Pons (tissue), 1 donor: ENCODE data around the gene ADIG.
A peak's percentile ranks its signal among the peaks of the same experiment; 100 is the strongest.
"Not testable (repeated sequence)": the region's sequence is repeated elsewhere in the genome, so short reads cannot be mapped to it uniquely, and the experiment has no call there.

Experiments used
- DNase-seq: peaks from one replicate; pipeline ENCODE4 v3.0.0-alpha.2; 2016; ENCODE audit warnings: low spot score

Gene ADIG

DNA sequence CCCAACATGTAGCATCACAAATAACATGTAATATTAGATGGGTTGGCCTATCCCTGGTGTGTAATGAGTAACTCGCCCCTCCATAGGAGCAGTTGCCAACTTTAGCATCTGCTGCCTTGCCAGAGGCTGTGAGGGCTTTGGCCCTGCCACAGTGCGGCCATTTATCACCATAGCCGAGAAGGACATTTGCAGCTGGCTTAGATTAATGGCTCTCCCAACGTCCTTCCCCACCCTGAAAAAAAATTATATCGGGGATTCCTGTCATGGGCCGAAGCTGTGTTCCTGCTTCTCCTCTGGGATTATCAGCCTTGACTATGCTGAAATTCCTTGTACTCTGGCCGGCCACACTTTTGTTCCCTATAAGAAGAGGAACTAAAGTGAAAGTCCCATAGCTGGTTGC is 7.6 kb upstream of the ADIG start:
- DNase-seq, result peak; percentile 20

DNA sequence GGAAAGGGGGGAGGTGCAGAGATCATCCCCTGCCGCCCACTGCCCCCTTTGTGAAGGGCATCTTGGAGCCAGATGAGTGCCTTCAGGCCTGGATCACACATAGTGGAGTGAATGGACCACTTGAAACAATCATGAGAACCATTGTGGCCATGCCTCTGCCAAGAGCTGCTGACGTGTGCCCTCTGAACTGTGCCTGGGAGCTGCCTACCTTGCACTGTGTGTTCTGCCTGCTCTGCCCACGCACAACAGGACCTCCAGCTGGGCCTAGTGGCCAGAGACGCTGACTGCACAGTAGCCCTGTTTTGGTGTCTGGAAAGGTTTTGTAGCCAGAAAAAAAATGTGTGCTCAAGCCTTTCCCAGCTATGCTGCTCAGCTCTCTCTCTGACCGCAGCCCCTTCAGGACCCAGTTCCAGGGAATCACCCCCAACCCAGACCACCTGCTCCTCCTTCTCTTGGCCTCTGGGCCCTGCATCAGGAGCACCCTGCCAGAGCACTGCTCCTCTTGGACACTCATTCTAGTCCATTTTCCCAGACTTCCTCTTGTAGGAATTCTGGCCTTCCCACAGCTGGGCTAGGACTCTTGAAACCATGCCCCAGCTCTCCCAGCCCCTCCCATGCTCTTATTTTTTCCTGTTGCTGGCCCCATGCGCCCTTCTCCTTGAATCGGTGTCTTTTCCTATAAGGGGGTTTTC is 1.6 kb upstream of the ADIG start:
- no peak for DNase-seq

DNA sequence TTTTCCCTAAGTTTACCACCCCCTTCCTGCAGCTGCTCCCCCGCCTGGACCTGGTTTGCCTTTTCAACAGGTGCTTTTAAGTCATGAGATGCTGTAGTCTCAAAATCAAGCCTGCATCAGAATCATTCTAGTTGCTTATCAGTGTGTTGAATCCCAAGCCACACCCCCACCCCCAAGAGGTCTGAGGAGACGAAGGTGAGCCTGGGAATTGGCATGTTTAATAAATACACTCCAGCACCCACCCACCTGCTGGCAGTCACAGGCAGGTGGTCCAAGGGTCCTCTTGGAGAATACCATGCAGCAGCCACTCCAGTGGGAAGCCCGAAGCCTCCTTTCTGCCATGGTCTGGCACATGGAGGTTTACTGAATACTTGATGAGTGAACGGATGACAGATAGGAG is 1.1 kb upstream of the ADIG start:
- DNase-seq, result no peak

DNA sequence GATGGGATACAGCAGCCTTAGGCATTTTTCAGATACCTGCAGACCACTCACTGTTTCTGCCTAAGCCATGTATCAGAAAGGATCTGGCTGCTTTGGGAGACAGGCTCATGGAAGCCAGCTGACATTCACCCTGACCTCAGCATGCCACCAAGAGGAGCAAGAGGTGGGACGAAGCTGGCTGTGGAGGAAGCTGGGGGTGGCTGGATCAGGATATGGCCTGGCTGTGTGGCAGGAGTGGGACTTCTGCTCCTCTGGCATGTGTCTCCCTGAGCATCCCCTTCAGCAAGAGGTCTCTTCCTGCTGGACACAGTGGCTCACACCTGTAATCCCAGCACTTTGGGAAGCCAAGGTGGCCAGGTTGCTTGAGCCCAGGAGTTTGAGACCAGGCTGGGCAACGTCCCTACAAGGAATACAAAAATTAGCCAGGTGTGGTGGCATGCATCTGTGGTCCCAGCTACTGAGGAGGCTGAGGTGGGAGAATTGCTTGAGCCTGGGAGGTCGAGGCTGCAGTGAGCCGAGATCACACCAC is 897 bp downstream of the ADIG start:
- no peak for DNase-seq

DNA sequence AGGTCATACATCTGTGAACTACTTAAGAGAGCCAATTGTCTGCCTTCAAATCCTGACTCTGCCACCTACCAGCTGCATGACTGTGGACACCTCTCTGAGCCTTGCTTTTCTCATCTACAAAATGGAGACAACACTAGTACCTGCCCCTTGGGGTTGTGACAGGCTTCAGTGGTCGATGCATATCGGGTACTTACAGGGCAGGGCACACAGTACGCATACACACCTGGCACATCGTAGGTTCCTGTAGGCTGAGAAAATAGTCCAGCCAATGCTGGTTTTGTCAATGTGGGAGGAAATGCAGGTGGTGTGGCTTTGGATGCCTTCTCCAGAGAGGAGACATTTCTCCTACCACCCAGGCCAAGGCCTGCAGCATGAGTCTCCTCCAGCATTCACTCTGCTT is 2.3 kb downstream of the ADIG start:
- no peak for DNase-seq

DNA sequence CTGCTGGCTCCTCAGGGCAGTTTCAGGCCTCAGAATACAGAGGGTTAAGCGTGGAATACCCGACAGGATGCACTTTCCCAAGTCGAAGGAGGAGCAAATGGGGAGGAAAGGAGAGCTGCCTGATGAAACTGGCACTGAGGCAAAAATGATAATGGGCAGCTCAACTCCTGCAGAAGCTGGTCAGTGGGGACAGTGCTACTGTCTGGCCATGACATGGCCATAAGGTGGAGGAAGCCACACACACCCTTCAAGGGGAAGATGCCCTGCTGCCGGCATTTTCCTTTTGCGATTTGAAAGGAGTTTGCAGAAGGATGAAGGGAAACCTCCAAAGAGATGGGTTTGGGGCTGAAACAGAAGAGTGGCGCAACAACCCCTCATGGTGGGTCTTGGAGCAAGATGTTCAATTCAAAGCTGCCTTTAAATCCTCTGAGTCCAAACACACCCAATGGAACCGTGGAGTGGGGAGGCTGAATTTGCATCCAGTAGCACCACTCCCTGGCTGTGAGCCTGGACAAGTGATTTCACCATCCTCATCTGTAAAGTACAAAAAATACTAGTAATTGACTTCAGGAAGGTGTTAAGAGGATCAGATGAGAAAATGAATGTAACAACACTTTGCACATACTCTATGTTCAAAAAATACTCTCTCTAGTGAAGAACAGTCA is 3.2 kb downstream of the ADIG start:
- DNase-seq, result no peak

DNA sequence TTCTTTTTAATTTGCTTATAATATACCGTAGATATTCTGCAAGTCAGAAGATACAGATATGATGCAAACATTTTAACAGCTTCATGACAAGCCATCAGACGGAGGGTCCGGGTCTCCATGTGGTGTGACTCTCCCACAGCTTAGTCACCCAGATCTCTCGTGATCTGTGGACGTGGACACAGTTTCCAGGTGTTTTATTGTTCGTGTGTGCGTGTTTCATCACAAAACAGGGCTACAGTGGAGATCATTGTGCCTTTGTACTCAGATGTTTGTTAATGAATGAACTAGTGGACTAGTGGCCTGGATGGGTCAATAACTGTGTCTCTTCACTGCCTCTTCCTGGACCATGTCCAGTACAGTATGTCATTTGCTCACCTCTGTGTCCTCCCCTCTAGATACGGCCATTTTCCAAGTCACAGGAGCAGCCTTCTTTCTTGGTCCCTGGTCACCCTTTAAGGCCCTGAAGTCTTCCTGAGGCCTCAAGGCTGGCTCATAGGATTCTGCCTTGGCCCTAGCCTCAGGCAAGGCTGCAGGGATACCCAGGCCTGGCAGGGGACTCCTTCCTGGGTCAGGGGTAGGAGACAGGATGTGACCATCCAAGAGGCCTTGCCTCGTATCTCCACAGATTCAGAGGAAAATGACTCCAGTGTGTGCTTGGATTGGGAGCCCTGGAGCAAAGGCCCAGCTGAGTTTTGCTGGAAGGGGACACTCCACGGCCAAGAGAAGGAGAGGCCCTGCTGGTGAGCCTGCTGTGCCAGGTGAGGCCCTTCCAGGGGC is 4.6 kb downstream of the ADIG start:
- DNase-seq, result no peak

DNA sequence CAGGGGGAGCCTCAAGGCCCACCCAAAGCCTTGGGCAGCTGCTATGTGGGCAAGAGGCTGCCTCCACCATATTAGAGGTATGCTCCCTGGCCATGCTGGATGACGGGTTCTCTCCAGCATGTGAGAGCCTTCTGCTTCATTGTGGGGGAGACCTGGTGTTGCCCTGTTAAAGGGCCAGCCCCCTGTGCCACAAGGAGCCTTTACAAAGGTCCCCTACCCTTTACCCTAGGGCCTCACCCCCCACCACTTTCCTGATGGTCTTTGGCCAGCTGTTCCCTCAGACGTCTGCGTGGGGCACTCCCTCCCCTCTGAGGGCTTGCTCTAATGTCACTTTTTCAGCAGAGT is 5.2 kb downstream of the ADIG start:
- no peak for DNase-seq

DNA sequence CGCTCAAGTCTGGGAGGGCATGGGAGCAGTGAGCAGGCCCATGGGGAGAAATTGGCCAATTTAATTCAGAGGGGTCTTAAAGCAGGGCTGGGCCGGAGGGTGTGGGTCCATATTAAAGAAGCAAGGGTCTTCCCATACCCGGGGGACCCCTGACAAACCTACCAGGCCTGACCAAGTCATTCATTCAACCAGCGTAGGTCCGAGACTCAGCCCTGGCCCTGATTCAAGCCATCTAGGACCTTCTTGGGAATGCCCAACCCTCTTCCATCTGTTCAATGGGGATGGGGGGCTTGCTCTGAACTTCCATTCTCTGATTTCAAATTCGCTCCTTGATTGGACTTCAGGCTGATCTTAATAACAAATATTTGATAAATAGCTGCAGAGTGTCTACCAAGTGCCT is 7.3 kb downstream of the ADIG start:
- DNase-seq, result no peak

DNA sequence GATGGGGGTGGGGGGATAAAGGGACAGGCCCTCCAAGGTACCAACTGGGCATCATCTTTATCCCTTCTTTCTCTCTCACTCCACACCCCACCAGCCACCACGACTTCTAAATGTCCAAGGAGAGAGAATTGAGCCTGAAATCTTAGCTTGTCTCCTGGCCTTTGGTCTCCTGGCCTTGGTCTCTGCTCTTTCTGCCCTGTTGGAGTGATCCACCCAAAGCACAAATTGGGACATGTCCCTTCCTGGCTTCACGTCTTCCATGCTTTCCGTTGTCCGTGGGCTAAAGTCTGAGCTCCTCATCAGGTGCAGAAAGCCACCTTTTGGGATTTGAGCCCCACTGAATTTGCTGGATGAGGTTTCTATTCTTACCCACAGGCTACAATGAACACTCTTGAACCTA is 8.4 kb downstream of the ADIG start:
- DNase-seq, result no peak

DNA sequence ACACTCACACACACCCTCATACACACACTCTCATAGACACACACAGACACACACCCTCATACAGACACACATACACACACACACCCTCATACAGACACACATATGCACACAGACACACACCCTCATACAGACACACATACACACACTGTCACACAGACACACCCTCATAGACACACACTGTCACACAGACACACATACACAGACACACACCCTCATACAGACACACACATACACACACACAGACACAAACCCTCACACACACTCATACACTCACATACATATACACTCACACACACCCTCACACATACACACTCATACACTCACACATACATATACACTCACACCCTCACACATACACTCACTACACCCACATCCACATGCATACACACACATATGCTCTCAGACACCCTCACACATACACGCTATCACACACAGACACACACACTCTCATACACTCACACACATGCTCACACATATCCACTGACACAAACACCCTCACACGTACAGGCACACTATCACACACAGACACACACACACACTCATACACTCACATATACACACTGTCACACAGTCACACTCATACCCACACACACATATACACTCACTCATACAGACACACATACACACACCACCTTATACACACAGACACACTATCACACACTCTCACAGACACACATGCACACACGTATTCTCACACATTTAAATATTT is 9.1 kb downstream of the ADIG start:
- DNase-seq, result no peak

DNA sequence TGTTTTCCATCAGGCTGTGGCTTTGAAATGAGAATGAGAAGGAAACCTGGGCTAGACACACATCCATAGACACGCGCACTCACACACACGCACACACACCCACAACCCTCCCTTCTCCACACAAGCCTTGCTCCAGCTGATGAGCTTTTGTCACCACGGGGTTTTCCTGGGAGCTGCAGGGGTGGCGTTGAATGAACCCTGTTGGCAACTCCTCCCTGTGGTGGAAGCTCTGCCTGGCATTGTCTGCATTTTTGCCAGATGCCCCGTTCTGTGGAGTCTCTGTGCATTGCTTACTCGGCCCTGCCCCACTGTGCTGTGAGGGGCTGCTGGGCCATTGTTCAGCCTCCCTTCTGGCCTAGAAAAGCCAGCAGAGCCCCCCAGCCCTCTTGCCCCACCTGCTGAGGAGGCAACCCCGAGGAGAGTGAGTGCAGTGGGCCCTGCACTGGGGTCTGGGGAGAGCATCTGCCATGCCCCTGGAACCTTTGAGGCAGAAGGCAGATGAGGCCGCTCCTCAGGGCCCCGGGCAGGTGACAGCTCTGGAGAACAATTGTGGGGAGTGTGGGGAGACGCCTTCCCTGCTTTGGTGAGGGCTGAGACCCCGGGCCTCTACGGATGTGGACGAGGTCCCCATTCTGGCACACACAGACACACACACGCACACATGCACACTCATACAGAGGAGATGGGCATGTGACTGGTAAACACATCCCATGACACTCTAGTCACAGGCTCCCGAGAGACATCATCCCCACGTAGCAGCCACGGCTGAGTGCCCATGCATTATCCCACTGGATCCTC is 9.9 kb downstream of the ADIG start:
- DNase-seq, result no peak

DNA sequence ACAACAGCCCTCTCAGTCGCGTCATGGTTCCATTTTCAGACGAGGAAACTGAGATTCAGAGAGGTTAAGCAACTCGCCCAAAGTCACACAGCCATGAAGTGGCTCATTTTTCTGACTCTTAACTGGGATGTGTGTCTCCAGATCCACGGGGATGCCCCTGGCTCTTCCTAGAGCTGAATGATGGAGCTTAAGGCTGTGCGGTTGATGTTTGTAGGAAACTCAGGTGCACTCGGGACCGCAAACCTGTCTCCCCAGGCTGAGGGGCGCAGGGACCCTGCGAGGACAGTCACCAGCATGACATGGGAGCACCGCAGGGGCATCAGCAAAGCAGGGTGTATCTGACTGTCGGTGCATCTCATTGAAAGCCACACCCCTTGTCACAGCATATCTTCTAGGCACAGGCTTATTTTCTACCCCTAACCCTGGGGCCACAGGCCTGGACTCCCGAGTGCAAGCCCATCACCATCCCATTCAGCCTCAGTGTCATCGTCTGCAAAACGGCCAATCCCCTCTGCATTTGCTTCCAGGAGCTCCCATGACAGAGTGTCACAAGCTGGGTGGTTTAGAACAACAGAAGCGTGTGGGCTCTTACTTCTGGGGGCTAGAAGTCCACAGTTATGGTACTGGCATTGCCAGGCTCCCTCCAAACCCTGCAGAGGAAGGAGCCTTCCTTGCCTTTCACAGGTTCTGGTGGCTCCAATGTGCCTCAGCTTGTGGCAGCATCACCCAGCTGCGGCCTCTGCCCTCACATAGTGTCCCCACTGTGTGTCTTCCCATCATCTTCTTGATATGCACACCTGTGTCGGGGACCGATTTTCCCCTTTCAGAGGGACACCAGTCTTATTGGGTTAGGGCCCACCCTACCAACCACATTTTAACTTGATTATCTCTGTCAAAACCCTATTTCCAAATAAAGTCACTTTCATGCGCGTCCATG is 10.7 kb downstream of the ADIG start:
- no peak for DNase-seq

DNA sequence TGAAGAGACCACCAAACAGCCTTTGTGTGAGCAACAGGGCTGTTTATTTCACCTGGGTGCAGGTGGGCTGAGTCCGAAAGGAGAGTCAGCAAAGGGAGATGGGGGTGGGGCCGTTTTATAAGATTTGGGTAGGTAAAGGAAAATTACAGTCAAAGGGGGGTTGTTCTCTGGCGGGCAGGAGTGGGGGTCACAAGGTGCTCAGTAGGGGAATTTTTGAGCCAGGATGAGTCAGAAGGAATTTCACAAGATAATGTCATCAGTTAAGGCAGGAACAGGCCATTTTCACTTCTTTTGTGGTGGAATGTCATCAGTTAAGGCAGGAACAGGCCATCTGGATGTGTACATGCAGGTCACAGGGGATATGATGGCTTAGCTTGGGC is 11.4 kb downstream of the ADIG start:
- not testable (repeated sequence) for DNase-seq

DNA sequence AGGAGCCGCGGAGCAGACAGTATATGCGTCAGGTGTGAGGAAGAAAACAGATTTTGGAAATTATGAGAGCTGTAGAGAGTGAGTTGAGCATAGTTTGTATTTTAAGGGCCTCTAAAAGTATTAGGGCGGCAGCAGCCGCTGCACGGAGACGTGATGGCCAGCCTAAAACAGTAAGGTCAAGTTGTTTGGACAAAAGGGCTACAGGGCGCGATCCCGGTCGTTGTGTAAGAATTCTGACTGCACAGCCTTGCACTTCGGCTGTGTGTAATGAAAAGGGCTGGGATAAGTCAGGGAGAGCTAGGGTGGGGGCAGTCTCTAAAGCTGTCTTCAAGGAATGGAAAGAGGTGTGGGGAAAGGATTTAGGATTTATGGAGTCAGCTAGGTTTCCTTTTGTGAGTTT is 13.3 kb downstream of the ADIG start:
- not testable (repeated sequence) for DNase-seq

DNA sequence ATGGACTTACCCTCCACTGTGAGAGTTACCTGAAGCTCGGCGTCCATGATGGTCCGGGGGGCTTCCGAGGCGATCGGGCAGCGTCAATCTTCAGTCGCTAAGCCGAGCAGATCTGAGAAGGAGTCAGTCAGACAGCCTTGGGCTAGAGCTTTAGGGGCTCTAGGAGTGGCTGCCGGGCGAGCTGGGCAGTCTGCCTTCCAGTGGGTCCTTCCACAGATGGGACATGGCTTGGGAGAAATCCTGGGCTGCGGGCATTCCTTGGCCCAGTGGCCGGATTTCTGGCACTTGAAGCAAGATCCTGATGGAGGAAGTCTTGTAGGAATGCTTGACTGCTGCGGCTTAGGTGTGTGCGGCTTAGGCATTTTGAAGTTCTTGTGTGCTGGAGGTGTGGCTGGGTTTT is 14.9 kb downstream of the ADIG start:
- DNase-seq, result not testable (repeated sequence)

DNA sequence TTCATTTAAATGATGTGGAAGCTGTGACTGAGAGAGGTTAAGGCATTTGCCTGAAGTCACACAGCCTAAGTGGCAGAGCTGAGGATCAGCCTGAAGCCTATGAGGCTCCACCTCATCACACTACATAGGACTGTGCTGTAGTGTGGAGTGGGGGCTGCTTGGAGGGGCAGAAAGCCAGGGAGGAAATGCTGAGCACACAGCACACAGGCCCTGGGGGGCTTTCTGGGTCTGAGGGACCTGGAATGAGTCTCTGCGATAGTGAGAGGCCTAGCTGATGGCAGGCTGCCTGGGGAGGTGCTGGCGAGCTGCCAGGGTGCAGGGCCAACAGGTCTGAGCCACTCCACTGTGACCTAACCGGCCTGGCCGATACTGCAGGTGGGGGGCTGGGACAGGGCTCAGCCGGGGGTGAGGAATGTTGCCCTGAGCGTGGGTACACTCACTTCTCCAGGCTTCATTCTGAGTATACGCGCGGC is 18.4 kb downstream of the ADIG start:
- no peak for DNase-seq

DNA sequence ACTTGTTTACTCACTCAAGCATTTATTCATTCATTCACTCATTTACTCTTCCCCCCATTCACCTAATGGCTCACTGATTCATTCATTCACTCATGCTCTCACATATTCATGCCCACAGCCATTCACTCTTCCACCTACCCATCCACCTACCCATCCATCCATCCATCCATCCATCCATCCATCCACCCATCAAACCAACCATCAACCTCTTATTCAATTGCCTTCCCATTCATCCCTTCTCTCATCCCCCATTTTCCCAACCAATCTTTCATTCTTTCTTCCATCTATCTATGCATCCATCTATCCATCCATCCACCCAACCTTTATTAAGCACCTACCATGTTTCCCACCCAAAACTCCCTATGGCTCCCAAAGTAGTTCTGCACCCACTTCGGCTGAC is 19.1 kb downstream of the ADIG start:
- DNase-seq, result no peak

DNA sequence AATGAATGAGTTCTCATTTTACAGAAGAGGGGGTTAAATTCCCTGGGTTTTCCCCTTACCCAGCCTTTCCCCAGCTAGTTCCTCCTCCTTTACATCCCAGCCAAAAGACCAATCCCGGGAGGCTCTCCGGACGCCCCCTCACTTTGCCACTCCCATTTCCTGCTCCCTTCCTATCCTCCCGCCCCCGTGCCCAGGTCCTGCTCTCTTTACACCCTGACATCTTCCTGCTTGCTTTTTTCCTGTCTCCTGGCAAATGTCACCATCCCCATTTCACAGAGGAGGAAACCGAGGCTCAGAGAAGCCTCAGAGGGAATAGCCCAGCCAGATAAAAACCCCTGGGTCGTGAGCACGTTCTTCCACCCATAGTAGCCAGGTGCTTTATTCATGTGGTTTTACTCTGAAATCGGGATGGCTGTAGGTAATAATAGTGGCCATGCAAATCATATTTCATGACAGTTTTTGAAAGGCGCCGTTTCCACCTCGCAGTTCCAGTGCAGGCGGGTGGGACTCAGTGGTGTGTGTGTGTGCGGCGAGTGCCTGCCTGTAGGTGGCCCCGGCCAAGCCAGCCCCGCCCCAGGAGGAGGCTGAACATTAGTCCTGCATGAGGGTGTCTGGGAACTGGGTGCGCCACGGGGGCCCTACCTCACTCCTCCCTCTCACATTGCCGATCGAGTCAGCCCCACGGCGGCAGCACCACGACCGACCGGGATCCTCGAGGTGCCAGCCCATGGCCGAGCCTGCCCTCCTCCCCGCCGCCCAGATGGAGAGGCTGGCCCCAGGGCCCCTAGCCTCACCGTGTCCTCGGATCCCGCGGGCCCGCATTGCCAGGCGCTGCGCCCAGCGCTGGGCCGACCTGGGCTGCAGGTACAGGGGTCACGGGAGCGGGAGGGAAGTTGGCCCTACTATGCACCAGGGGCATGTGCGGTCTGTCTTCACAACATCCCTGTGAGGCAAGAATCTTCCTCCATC is 20.5 kb downstream of the ADIG start, which contains the start of gene ARHGAP40:
Gene ARHGAP40, plus strand, starts transcription at position 594 of the 969 bp plus-strand sequence.
- DNase-seq, result no peak
